Skeletal muscle satellite cell (primary cell): ENCODE measurements around the gene C1QTNF5.

ENCODE experiments used
- H3K27me3 ChIP-seq: 2 replicates; pipeline ENCODE4 v1.7.0; 2013; ENCODE audit warnings: low read length; ENCODE audit not compliant: control insufficient read depth, insufficient read depth
- H3K36me3 ChIP-seq: 2 replicates; pipeline ENCODE4 v1.7.0; 2013; ENCODE audit warnings: mild to moderate bottlenecking, control low read depth, low read length; ENCODE audit not compliant: insufficient read depth
- H3K4me1 ChIP-seq: 2 replicates; pipeline ENCODE4 v1.7.0; 2013; ENCODE audit warnings: low read length; ENCODE audit not compliant: control insufficient read depth, insufficient read depth
- H3K4me2 ChIP-seq: 2 replicates; pipeline ENCODE4 v1.7.0; 2013; ENCODE audit warnings: mild to moderate bottlenecking, low read length
- H3K4me3 ChIP-seq: 2 replicates; pipeline ENCODE4 v1.7.0; 2013; ENCODE audit warnings: low read length
- H3K9ac ChIP-seq: 2 replicates; pipeline ENCODE4 v1.7.0; 2013; ENCODE audit warnings: mild to moderate bottlenecking, low read depth, low read length, moderate library complexity
- H3K9me3 ChIP-seq: replicated peaks from 2 replicates; pipeline ENCODE4 v1.7.0; 2013; ENCODE audit warnings: mild to moderate bottlenecking, control low read depth, low read length

The C1QTNF5 gene

DNA sequence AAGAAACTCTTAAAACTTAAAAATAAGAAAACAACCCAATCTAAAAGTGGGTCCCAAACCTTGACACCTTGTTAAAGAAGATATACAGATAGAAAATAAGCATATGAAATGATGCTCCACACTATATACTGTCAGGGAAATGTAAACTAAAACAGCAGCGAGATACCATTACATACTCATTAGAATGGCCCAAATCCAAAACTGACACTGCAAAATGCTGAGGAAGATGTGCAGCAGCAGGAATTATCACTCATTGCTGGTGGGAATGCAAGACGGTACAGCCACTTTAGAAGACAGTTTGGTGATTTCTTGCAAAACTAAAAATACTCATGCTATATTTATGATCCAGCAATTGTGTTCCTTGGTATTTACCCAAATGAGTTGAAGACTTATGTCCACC lies 11.4 kb downstream of the C1QTNF5 start:
- Histone ChIP-seq H3K27me3 (peaks cover 11% of the 10 kb centered on the region), H3K4me3 (no peak overlapping the region), H3K4me1 (no peaks in the 10 kb centered on the region), H3K36me3 (no peaks in the 10 kb centered on the region), H3K9me3 (no peaks in the 10 kb centered on the region), H3K4me2 (no peak overlapping the region), H3K9ac (no peak overlapping the region)

DNA sequence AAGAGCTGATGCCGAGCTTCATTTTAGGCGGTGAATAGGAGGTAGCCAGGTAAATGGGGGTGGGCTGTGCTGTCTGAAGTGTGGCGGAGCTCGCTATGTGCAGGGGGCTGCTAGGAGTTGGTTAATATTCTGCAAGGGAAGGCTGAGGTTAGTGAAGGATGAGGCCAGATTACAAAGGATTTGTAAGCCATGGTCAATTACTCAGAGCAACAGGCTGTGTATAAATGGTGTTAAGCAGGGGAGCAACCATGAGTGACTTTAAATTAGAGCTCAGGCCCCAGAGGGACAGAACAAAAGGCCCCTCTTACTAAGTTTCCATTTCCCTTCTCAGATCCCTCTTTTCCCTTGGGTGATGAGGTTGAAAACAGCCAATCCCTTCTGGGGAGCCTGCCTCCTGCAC lies 16.5 kb downstream of the C1QTNF5 start:
- Histone ChIP-seq H3K9ac (no peak overlapping the region), H3K36me3 (no peaks in the 10 kb centered on the region), H3K27me3 (no peaks in the 10 kb centered on the region)

GRCh38 chr11:119323532-119324033 lies 17.1 kb downstream of the C1QTNF5 start:
- no peak overlapping the region for H3K4me2 ChIP-seq
- no peaks in the 10 kb centered on the region for H3K27me3 ChIP-seq
- no peaks in the 10 kb centered on the region for H3K36me3 ChIP-seq
- H3K9ac ChIP-seq = no peak overlapping the region
- no peak overlapping the region for H3K4me3 ChIP-seq
- H3K9me3 ChIP-seq = no peaks in the 10 kb centered on the region
- peaks cover 18% of the 10 kb centered on the region for H3K4me1 ChIP-seq

More for the DNA sequence above, 16.5 kb downstream of the C1QTNF5 start:
- H3K4me2 ChIP-seq = no peak overlapping the region
- H3K4me3 ChIP-seq = no peak overlapping the region
- peaks cover 12% of the 10 kb centered on the region for H3K4me1 ChIP-seq
- no peaks in the 10 kb centered on the region for H3K9me3 ChIP-seq

- no peak overlapping the region for H3K4me3 ChIP-seq
- no peaks in the 10 kb centered on the region for H3K9me3 ChIP-seq
- H3K4me1 ChIP-seq = peaks cover 24% of the 10 kb centered on the region
- no peaks in the 10 kb centered on the region for H3K36me3 ChIP-seq
- no peak overlapping the region for H3K4me2 ChIP-seq
- no peak overlapping the region for H3K9ac ChIP-seq
- no peaks in the 10 kb centered on the region for H3K27me3 ChIP-seq
Measured at GRCh38 chr11:119322921-119323531, 17.7 kb downstream of the C1QTNF5 start.

- no peaks in the 10 kb centered on the region for H3K9me3 ChIP-seq
- H3K36me3 ChIP-seq = no peaks in the 10 kb centered on the region
- H3K4me1 ChIP-seq = peaks cover 27% of the 10 kb centered on the region
- no peak overlapping the region for H3K4me2 ChIP-seq
- no peaks in the 10 kb centered on the region for H3K27me3 ChIP-seq
- H3K4me3 ChIP-seq = no peak overlapping the region
- no peak overlapping the region for H3K9ac ChIP-seq
Measured at GRCh38 chr11:119322360-119322739, 18.3 kb downstream of the C1QTNF5 start.

- Histone ChIP-seq H3K9ac (peak overlapping the region; percentile 65), H3K9me3 (no peaks in the 10 kb centered on the region), H3K36me3 (no peaks in the 10 kb centered on the region), H3K4me1 (peaks cover 38% of the 10 kb centered on the region), H3K4me2 (peak overlapping the region; percentile 85), H3K27me3 (peaks cover 5% of the 10 kb centered on the region), H3K4me3 (peak overlapping the region; percentile 62)
Measured at GRCh38 chr11:119320776-119321524, 19.7 kb downstream of the C1QTNF5 start.

GRCh38 chr11:119320240-119320775 lies 20.4 kb downstream of the C1QTNF5 start:
- Histone ChIP-seq H3K9me3 (no peaks in the 10 kb centered on the region), H3K4me2 (peak overlapping the region; percentile 85), H3K4me1 (peaks cover 45% of the 10 kb centered on the region), H3K4me3 (peak overlapping the region; percentile 62), H3K27me3 (peaks cover 9% of the 10 kb centered on the region), H3K9ac (peak overlapping the region; percentile 65), H3K36me3 (no peaks in the 10 kb centered on the region)

DNA sequence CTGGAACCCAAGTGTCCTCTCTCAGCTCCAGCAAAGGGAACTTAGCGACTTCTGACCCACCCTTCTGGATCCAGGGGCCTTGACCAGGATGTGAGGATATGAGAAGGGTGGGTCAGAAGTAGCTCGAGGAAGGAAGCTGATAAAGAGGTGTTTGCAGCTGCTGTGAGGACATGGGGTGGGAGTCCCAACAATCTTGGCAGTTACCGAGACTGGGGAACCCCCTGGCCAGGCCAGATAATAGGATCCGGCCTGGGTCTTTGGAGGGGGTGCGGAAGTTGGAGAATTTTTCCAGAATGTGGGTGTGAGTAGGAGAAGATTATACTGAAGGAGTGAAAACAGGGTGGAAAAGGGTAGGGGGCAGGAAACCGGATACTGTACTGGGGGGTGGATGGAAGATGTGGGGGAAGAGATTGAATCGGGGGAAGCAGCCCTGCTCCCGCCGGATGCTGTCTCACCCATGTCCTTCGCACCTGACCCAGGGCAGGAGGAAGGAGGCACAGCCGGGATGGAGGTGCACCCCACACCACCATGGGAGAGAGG lies 20.9 kb downstream of the C1QTNF5 start:
- Histone ChIP-seq H3K9me3 (no peaks in the 10 kb centered on the region), H3K36me3 (no peaks in the 10 kb centered on the region), H3K9ac (no peak overlapping the region), H3K4me1 (peaks cover 49% of the 10 kb centered on the region), H3K27me3 (peaks cover 9% of the 10 kb centered on the region), H3K4me3 (no peak overlapping the region), H3K4me2 (no peak overlapping the region)

GRCh38 chr11:119319136-119319699 lies 21.5 kb downstream of the C1QTNF5 start:
- Histone ChIP-seq H3K9me3 (no peaks in the 10 kb centered on the region), H3K4me1 (peaks cover 49% of the 10 kb centered on the region), H3K36me3 (no peaks in the 10 kb centered on the region), H3K4me2 (no peak overlapping the region), H3K27me3 (peaks cover 9% of the 10 kb centered on the region), H3K4me3 (no peak overlapping the region), H3K9ac (no peak overlapping the region)

DNA sequence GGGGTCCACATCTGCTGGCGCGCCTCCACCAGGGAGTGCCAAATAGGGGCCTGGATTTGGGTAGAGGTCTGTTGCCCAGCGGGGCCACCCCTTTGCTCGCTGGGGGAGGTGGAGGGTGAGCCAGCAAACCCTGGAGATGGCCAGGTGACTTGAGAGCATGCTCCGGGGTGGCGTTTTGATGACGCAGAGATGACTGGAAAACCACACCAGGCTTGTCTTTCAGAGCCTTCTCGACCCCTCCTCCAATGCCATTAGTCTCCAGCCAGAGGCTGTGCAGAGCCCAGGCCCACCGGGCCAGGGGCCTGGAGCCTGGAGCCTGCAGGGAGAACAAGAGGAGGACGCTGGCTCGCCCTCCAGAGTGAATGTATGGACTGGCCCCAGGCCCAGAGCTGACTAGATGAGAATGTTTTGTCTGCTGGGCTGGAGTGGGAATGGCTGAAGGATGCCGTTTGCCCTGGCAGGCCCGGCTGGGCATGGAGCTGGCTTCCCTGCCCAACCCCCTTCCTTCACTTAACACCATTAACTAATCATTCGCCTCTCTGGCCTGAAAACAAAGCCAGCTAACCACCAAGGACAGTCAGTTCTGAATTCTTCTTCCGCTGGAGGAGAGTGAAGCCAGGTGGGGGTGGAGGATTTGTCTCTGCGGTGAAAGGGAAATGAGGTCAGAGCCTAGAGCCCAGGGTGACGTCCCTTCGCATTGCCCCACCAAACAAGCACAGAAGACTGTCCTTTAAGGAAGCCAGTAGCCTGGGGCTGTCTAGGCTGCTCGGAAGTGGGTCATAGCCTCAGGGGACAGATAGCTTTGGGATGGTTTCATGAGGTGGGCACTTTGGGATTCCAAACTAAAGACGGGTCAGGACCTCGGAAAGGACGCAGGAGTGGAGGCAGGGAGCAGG lies 22.2 kb downstream of the C1QTNF5 start:
- Histone ChIP-seq H3K4me2 (no peak overlapping the region), H3K27me3 (peaks cover 9% of the 10 kb centered on the region), H3K9me3 (no peaks in the 10 kb centered on the region), H3K9ac (no peak overlapping the region), H3K36me3 (no peaks in the 10 kb centered on the region), H3K4me3 (no peak overlapping the region), H3K4me1 (peaks cover 49% of the 10 kb centered on the region)
